H1 (cell line): ENCODE results near the gene NDST3.

ENCODE experiments used
- BACH1 ChIP-seq: IDR thresholded peaks from 2 replicates; pipeline ENCODE4 v1.6.1; 2012; ENCODE audit warnings: low read length, improper control_type of control experiment
- BRCA1 ChIP-seq: IDR thresholded peaks from 2 replicates; pipeline ENCODE4 v1.6.1; 2012; ENCODE audit warnings: low read depth, low read length, improper control_type of control experiment
- CBX8 ChIP-seq: fragments of 300-800, 300-1000 bp; sonication (generic); IDR thresholded peaks from 2 replicates; pipeline ENCODE4 v1.7.1; 2016; ENCODE audit warnings: low read depth, low read length, borderline replicate concordance
- POLR2AphosphoS5 ChIP-seq: IDR thresholded peaks from 2 replicates; pipeline ENCODE4 v1.6.1; 2011; ENCODE audit warnings: low read depth, low read length
- RBBP5 ChIP-seq: IDR thresholded peaks from 2 replicates; pipeline ENCODE4 v1.7.1; 2012; ENCODE audit warnings: low read depth, mild to moderate bottlenecking, inconsistent platforms, low read length, moderate library complexity, borderline replicate concordance
- RFX5 ChIP-seq: IDR thresholded peaks from 2 replicates; pipeline ENCODE4 v1.6.1; 2011; ENCODE audit warnings: low read depth, low read length, improper control_type of control experiment, borderline replicate concordance
- RXRA ChIP-seq: IDR thresholded peaks from 2 replicates; pipeline ENCODE4 v1.6.1; 2011; ENCODE audit warnings: low read depth, mild to moderate bottlenecking, low read length, moderate library complexity; ENCODE audit not compliant: insufficient read depth
- TAF1 ChIP-seq: IDR thresholded peaks from 2 replicates; pipeline ENCODE4 v1.6.1; 2011; ENCODE audit warnings: mild to moderate bottlenecking, low read depth, low read length
- TCF12 ChIP-seq: IDR thresholded peaks from 2 replicates; pipeline ENCODE4 v1.6.1; 2011; ENCODE audit warnings: low read depth, mild to moderate bottlenecking, low read length
- ZNF274 ChIP-seq: IDR thresholded peaks from 2 replicates; pipeline ENCODE4 v1.7.0; 2012; ENCODE audit warnings: low read length, borderline replicate concordance; ENCODE audit errors: extremely low read depth
- TF ChIP-seq, protein P1 (sequence below), 3 experiments: IDR thresholded peaks; 1 replicate in 2 of 3; 2 replicates in 1 of 3; pipeline versions ENCODE4 v1.5.1 to v1.6.1; 2011; ENCODE audit warnings: low read length in 3 of 3, mild to moderate bottlenecking in 3 of 3, inconsistent platforms in 2 of 3, low read depth in 1 of 3, moderate library complexity in 1 of 3; ENCODE audit not compliant: insufficient read depth in 1 of 3; ENCODE audit errors: control extremely low read depth in 1 of 3

DNA sequence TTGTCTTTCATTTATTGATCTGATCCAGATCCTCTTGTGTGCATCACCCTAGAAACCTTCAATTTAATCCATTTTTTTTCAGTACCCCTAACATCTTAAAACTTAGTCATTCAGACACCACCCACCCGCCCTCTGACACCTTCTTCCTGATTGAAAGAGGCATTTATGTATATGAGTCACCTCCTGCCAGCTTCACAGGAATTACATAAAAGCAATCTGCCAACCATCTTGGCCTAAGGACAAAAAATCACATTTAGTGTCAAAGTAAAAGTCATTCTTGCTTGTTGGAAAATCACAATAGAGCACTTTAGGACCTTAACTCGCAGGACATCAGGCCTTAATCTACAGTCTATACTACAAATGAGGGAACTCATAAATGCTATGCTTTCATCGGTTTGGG lies 52.1 kb downstream of the NDST3 start:
- TF ChIP-seq RXRA (no peak), RFX5 (no peak), TAF1 (no peak), TCF12 (no peak), BACH1 (no peak), CBX8 (no peak), ZNF274 (no peak), RBBP5 (no peak), POLR2AphosphoS5 (no peak), BRCA1 (no peak)
- TF ChIP-seq, protein P1, sequence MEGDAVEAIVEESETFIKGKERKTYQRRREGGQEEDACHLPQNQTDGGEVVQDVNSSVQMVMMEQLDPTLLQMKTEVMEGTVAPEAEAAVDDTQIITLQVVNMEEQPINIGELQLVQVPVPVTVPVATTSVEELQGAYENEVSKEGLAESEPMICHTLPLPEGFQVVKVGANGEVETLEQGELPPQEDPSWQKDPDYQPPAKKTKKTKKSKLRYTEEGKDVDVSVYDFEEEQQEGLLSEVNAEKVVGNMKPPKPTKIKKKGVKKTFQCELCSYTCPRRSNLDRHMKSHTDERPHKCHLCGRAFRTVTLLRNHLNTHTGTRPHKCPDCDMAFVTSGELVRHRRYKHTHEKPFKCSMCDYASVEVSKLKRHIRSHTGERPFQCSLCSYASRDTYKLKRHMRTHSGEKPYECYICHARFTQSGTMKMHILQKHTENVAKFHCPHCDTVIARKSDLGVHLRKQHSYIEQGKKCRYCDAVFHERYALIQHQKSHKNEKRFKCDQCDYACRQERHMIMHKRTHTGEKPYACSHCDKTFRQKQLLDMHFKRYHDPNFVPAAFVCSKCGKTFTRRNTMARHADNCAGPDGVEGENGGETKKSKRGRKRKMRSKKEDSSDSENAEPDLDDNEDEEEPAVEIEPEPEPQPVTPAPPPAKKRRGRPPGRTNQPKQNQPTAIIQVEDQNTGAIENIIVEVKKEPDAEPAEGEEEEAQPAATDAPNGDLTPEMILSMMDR (IDR thresholded peaks at IDR 0.05; ENCODE audit: control extremely low read depth in 1 of 3, insufficient read depth in 1 of 3, low read depth in 1 of 3, low read length in 3 of 3) = no peak
